OCI-LY3 (cell line): Measurements from ENCODE around the gene SASH1.

Experiments used
- H2AFZ ChIP-seq: fragments of 200-600, 300-600 bp; shearing (Covaris generic); 2 replicates; pipeline ENCODE4 v1.6.0; 2014; ENCODE audit warnings: antibody characterized with exemption, low read depth, low read length
- H3K27ac ChIP-seq: fragments of 200-600, 300-600 bp; sonication (generic); 2 replicates; pipeline ENCODE4 v1.5.1; 2014; ENCODE audit warnings: mild to moderate bottlenecking, low read length, moderate library complexity, mixed read lengths
- H3K27me3 ChIP-seq: fragments of 200-600, 300-600 bp; sonication (generic); 2 replicates; pipeline ENCODE4 v1.6.1; 2014; ENCODE audit warnings: low read depth, low read length, mixed read lengths
- H3K36me3 ChIP-seq: fragments of 200-600, 300-600 bp; sonication (generic); replicated peaks from 2 replicates; pipeline ENCODE3; 2014; ENCODE audit warnings: low read depth, low read length, mixed read lengths
- H3K4me1 ChIP-seq: fragments of 300-600, 200-600 bp; sonication (generic); 2 replicates; pipeline ENCODE4 v1.6.1; 2014; ENCODE audit warnings: low read length, mixed read lengths
- H3K4me2 ChIP-seq: fragments of 200-600, 300-600 bp; sonication (generic); 2 replicates; pipeline ENCODE4 v1.6.1; 2014; ENCODE audit warnings: low read length, mixed read lengths
- H3K4me3 ChIP-seq: fragments of 300-600, 200-600 bp; sonication (generic); 2 replicates; pipeline ENCODE4 v1.5.1; 2014; ENCODE audit warnings: antibody characterized with exemption, mild to moderate bottlenecking, low read length, moderate library complexity
- H3K79me2 ChIP-seq: fragments of 300-600, 200-600 bp; shearing (Covaris generic); 2 replicates; pipeline ENCODE4 v1.6.1; 2014; ENCODE audit warnings: mild to moderate bottlenecking, low read length, mixed read lengths
- H3K9ac ChIP-seq: fragments of 300-600, 200-600 bp; shearing (Covaris generic); 2 replicates; pipeline ENCODE4 v1.6.0; 2014; ENCODE audit warnings: mild to moderate bottlenecking, low read length, moderate library complexity
- H3K9me3 ChIP-seq: fragments of 200-600, 300-600 bp; shearing (Covaris generic); 2 replicates; pipeline ENCODE4 v1.6.1; 2014; ENCODE audit warnings: low read length, mixed read lengths; ENCODE audit not compliant: insufficient read depth
- H4K20me1 ChIP-seq: fragments of 200-600, 300-600 bp; sonication (generic); 2 replicates; pipeline ENCODE4 v1.6.1; 2016; ENCODE audit warnings: low read length, mixed read lengths; ENCODE audit not compliant: insufficient read depth
- CTCF ChIP-seq: fragments of 200-600, 300-600 bp; sonication (generic); IDR thresholded peaks from 2 replicates; pipeline ENCODE4 v1.5.1; 2014; ENCODE audit warnings: antibody characterized with exemption, low read length, low read depth
- EZH2phosphoT487 ChIP-seq: fragments of 200-600 bp; shearing (Covaris generic); IDR thresholded peaks from 2 replicates; pipeline ENCODE4 v1.6.1; 2018; ENCODE audit warnings: antibody characterized with exemption, mixed run types, low read depth

The SASH1 gene

DNA sequence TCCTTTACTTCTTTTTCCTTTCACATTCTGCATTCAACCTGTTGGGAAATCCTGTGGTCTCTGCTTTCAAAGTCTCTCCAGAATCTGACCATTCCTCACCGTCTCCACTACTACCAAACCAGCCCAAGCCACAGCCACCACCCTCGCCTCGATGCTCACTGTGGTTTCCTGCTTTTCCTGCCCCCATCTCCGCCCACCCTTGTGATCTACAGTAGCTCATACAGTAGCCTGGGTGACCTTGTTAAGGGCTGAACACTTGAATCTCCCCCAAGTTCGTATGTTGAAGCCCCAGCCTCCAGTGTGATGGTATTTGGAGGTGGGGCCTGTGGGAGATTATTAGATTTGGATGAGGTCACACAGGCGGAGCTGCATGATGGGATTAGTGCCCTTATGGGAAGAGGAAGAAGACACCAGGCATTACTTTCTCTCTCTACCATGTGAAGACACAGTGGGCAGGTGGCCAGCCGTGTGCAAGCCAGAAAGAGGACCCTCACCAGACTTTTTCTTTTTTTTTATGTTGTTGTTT lies 215.2 kb downstream of the SASH1 start:
- Histone ChIP-seq H3K9ac (no peak overlapping the region), H2AFZ (no peak overlapping the region), H4K20me1 (no peaks in the 10 kb centered on the region), H3K4me1 (no peaks in the 10 kb centered on the region), H3K79me2 (no peaks in the 10 kb centered on the region), H3K4me3 (no peak overlapping the region), H3K9me3 (no peaks in the 10 kb centered on the region), H3K36me3 (no peaks in the 10 kb centered on the region), H3K27ac (no peak overlapping the region), H3K27me3 (peaks cover 6% of the 10 kb centered on the region; the same call in 1 of the 2 replicates), H3K4me2 (no peak overlapping the region)
- TF ChIP-seq EZH2phosphoT487: no peak
- no peak for TF ChIP-seq CTCF

DNA sequence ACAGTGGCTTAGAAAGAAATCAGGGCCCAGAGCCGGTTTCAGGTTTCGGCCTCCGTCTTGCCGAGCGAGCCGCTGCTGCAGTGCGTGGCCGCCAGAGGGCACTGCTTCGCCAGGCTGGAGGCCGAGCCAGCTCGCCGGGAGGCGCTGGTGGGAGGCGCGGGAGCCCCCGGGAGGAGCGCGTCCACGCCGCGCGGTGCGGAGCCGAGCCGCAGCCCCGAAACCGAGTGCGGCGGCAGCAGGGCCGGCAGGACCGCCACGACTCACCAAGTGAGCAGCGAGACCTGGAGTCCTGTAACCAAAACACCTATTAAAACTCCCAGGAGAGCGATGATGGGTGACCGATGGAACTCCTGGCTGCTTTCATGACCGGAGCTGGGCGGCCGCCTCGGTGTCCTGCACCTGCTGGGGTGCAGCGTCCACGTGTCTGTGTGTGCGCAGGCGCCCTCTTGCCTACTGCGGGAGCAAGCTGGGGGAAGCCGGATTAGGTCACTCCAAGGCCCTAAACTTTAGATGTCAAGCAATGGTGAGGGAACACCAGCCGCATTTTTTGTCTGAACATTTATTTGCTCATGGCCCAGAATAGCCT lies 217.3 kb downstream of the SASH1 start:
- no peak overlapping the region for H3K27ac ChIP-seq
- no peaks in the 10 kb centered on the region for H3K4me1 ChIP-seq
- peak overlapping the region; percentile 52; the same call in 1 of the 2 replicates for H2AFZ ChIP-seq
- no peaks in the 10 kb centered on the region for H3K9me3 ChIP-seq
- H3K27me3 ChIP-seq: no peaks in the 10 kb centered on the region
- no peak overlapping the region; the same call in 1 of the 2 replicates for H3K9ac ChIP-seq
- no peaks in the 10 kb centered on the region for H3K36me3 ChIP-seq
- H3K79me2 ChIP-seq: no peaks in the 10 kb centered on the region
- H3K4me3 ChIP-seq: peak overlapping the region; percentile 71
- H4K20me1 ChIP-seq: no peaks in the 10 kb centered on the region
- peak overlapping the region; percentile 65 for H3K4me2 ChIP-seq
- TF ChIP-seq CTCF: peak; percentile 86
- no peak for TF ChIP-seq EZH2phosphoT487

GRCh38 chr6:148561629-148562028 lies 219.0 kb downstream of the SASH1 start:
- no peak for TF ChIP-seq CTCF
- no peak for TF ChIP-seq EZH2phosphoT487
- no peak overlapping the region for H2AFZ ChIP-seq
- no peak overlapping the region for H3K9ac ChIP-seq
- no peak overlapping the region for H3K4me3 ChIP-seq
- no peaks in the 10 kb centered on the region for H3K36me3 ChIP-seq
- H3K4me1 ChIP-seq: 0 out of 2 replicates have a peak, but pooled peaks cover 4% of the 10 kb centered on the region
- no peaks in the 10 kb centered on the region for H4K20me1 ChIP-seq
- H3K4me2 ChIP-seq: no peak overlapping the region
- H3K27me3 ChIP-seq: peaks cover 4% of the 10 kb centered on the region
- H3K9me3 ChIP-seq: no peaks in the 10 kb centered on the region
- H3K27ac ChIP-seq: no peak overlapping the region
- no peaks in the 10 kb centered on the region for H3K79me2 ChIP-seq

DNA sequence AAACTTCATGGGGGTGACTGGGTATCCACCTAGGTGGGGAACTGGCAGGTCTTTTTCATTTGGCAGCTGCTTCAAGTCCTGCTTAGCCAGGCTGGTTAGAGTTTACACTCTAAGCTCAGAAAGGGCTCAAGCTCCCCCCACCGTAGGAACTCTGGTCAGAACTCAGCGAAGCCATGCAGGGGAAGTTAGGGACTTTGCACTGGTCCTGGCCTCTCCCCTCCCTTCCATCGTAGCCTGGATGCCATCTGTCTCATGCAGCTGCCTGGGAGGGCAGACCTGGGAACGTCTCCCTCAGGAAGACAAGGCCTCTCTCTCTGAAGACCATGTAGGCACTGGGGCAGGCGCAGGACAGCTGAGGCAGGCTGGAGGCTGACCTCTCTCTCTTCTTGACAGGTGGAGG lies 220.4 kb downstream of the SASH1 start:
- H3K36me3 ChIP-seq: no peaks in the 10 kb centered on the region
- no peak overlapping the region for H3K27ac ChIP-seq
- H3K4me1 ChIP-seq: 0 out of 2 replicates have a peak, but pooled peaks cover 4% of the 10 kb centered on the region
- H4K20me1 ChIP-seq: no peaks in the 10 kb centered on the region
- no peak overlapping the region for H3K4me2 ChIP-seq
- TF ChIP-seq EZH2phosphoT487: no peak
- no peak for TF ChIP-seq CTCF
- H3K27me3 ChIP-seq: peaks cover 4% of the 10 kb centered on the region
- no peak overlapping the region for H3K4me3 ChIP-seq
- no peak overlapping the region for H2AFZ ChIP-seq
- H3K79me2 ChIP-seq: no peaks in the 10 kb centered on the region
- H3K9ac ChIP-seq: no peak overlapping the region
- no peaks in the 10 kb centered on the region for H3K9me3 ChIP-seq
